Measurements from ENCODE around the gene BLCAP. TPM values are rescaled to one million over a fixed set of nuclear protein-coding genes. Genes with fewer than 3 reads are reported as not detected.
"Not testable (repeated sequence)": the region's sequence is repeated elsewhere in the genome, so short reads cannot be mapped to it uniquely, and the experiment has no call there.

The BLCAP gene
- total RNA-seq, 3 donors from 2014 or later (not counting 1 experiment from before 2014, with no cell fraction given), result 60.4 to 80.1 (median 77.9) TPM

DNA sequence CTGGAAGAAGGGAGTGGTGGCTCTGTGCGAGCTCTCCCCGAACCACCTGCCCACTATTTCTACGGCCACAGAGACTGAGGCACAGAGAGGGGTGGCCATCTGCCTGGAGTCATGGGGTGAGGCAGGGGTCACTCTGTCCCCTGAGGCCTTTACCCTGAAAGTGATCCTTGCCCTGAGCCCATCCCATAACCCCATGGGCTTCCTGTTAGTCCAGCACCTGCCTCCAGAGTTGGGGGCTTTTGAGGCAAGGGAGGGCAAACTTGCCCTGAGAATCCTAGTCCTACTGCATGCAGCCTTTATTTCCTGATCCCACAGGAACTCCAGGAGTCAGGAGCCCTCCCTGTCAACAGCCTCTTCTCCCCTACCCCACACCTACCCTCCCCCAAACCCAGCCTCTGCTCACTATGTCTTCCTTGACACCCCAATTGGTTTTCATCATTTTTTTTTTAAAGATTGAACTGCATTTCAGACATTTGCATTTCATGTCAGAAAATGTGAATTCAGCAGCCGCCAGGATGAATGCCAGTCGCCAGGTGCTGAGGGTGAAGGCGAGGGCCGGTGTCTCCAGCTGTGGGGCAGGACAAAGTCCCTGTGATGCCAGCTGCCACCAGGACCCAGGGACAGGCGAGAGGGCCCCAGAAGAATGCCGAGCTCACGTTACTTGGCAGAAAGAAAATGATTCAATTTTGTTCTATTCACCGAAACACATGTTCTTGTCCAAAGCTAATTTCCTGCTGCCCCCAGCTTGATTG, 54.3 kb downstream of the BLCAP start:
- ATAC-seq (no peak), DNase-seq (no peak)
- 95% methylated on average over 11 of the region's 11 CpGs for WGBS (ENCODE audit: insufficient coverage)
- H3K36me3 Mint-ChIP-seq, result no peaks in the 10 kb centered on the region
- H3K4me3 Mint-ChIP-seq, result no peak overlapping the region
- H3K27me3 Mint-ChIP-seq (ENCODE audit: low read depth in 2 of 2), result peaks cover 10 to 14% of the 10 kb centered on the region in 2 donors
- no peaks in the 10 kb centered on the region for H3K36me3 ChIP-seq (ENCODE audit: control insufficient read depth, insufficient read depth, low read length)
- H3K4me1 Mint-ChIP-seq, result peaks cover 0 to 7% of the 10 kb centered on the region in 2 donors
- H3K27ac ChIP-seq (ENCODE audit: low read length), result no peak overlapping the region
- H3K4me1 ChIP-seq (ENCODE audit: control insufficient read depth, insufficient read depth, low read length), result no peaks in the 10 kb centered on the region
- no peak overlapping the region for H3K4me3 ChIP-seq (ENCODE audit: low read length)
- H3K9me3 ChIP-seq (ENCODE audit: control insufficient read depth, insufficient read depth, low read length), result no peaks in the 10 kb centered on the region
- H3K27me3 ChIP-seq (ENCODE audit: control insufficient read depth, insufficient read depth, low read length), result no peaks in the 10 kb centered on the region
- intact Hi-C loops (cut with micrococcal nuclease), result no loop called here
- H3K27ac Mint-ChIP-seq, result no peak overlapping the region
- no peaks in the 10 kb centered on the region for H3K9me3 Mint-ChIP-seq
- TF ChIP-seq, protein P1, sequence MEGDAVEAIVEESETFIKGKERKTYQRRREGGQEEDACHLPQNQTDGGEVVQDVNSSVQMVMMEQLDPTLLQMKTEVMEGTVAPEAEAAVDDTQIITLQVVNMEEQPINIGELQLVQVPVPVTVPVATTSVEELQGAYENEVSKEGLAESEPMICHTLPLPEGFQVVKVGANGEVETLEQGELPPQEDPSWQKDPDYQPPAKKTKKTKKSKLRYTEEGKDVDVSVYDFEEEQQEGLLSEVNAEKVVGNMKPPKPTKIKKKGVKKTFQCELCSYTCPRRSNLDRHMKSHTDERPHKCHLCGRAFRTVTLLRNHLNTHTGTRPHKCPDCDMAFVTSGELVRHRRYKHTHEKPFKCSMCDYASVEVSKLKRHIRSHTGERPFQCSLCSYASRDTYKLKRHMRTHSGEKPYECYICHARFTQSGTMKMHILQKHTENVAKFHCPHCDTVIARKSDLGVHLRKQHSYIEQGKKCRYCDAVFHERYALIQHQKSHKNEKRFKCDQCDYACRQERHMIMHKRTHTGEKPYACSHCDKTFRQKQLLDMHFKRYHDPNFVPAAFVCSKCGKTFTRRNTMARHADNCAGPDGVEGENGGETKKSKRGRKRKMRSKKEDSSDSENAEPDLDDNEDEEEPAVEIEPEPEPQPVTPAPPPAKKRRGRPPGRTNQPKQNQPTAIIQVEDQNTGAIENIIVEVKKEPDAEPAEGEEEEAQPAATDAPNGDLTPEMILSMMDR (IDR thresholded peaks at IDR 0.05), result no peak

DNA sequence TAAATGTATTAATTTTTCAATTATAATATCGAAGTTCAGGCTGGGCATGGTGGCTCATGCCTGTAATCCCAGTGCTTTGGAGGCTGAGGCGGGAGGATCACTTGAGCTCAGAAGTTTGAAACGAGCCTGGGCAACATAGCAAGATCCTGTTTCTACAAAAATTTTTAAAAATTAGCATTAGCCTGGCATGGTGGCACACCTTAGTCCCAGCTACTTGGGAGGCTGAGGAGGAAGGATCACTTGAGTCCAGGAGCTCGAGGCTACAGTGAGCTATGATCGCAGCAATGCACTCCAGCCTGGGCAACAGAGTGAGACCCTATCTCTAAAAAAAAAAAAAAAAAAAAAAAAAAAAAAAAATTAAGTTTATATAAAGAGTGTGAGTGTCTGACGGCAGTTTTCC, 55.2 kb downstream of the BLCAP start:
- H3K4me3 ChIP-seq (ENCODE audit: low read length); ATAC-seq; H3K36me3 Mint-ChIP-seq; H3K4me1 ChIP-seq (ENCODE audit: control insufficient read depth, insufficient read depth, low read length); H3K9me3 Mint-ChIP-seq; intact Hi-C loops (cut with micrococcal nuclease); H3K36me3 ChIP-seq (ENCODE audit: control insufficient read depth, insufficient read depth, low read length); H3K27ac Mint-ChIP-seq; H3K4me1 Mint-ChIP-seq; DNase-seq; H3K27ac ChIP-seq (ENCODE audit: low read length); H3K9me3 ChIP-seq (ENCODE audit: control insufficient read depth, insufficient read depth, low read length); H3K4me3 Mint-ChIP-seq; H3K27me3 ChIP-seq (ENCODE audit: control insufficient read depth, insufficient read depth, low read length): not testable (repeated sequence)
- H3K27me3 Mint-ChIP-seq (ENCODE audit: low read depth in 2 of 2), result peaks cover 10 to 14% of the 10 kb centered on the region in 2 donors
- WGBS (ENCODE audit: insufficient coverage), result 78% methylated on average over 5 of the region's 6 CpGs

DNA sequence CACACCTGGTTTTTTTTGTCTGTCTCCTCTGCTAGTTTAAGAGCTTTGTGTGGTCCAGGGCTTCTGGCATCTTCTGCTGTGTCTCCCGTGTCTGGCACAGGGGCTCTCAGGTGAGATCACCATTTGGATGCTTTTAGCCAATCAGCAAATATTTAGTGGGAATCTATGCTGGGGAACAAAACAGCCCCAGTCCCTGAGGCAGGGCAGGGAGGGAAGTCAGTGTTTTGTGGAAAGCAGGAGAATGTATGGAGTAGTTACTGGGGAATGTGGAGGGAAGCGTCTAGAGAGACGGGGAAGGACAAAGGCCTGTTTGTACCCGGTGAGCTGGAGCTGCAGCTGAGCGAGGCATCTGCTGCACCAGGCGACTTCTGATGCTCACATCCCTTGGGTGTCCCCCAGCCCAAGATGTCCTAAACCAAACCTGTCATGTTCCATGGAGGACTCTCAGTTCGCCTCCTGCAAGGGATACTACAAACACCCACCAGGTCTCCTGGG, 55.9 kb downstream of the BLCAP start:
- H3K27me3 ChIP-seq (ENCODE audit: control insufficient read depth, insufficient read depth, low read length), result no peaks in the 10 kb centered on the region
- intact Hi-C loops (cut with micrococcal nuclease), result no loop called here
- no peaks in the 10 kb centered on the region for H3K36me3 ChIP-seq (ENCODE audit: control insufficient read depth, insufficient read depth, low read length)
- Mint-ChIP-seq H3K4me3 (no peak overlapping the region), H3K27me3 (ENCODE audit: low read depth in 2 of 2) (peaks cover 10 to 19% of the 10 kb centered on the region in 2 donors), H3K36me3 (no peaks in the 10 kb centered on the region), H3K4me1 (peaks cover 0 to 7% of the 10 kb centered on the region in 2 donors), H3K9me3 (no peaks in the 10 kb centered on the region), H3K27ac (no peak overlapping the region)
- H3K27ac ChIP-seq (ENCODE audit: low read length), result no peak overlapping the region
- 90% methylated on average over 7 of the region's 7 CpGs for WGBS (ENCODE audit: insufficient coverage)
- no peaks in the 10 kb centered on the region for H3K4me1 ChIP-seq (ENCODE audit: control insufficient read depth, insufficient read depth, low read length)
- TF ChIP-seq, protein P1 (IDR thresholded peaks at IDR 0.05), result no peak
- DNase-seq (no peak), ATAC-seq (no peak)
- no peak overlapping the region for H3K4me3 ChIP-seq (ENCODE audit: low read length)
- no peaks in the 10 kb centered on the region for H3K9me3 ChIP-seq (ENCODE audit: control insufficient read depth, insufficient read depth, low read length)

DNA sequence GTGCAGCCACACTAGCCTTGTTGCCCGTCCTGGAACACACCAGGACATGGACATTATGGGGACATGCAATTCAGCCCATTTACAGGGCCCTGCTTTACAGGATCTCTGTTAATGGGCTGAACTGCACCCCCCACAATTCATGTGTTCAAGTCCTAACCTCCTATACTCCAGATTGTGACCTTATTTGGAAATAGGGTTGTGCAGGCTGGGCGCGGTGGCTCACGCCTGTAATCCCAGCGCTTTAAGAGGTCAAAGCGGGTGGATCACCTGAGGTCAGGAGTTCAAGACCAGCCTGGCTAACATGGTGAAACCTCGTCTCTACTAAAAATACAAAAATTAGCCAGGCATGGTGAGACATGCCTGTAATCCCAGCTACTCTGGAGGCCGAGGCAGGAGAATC, 57.5 kb downstream of the BLCAP start:
- ATAC-seq; H3K27ac Mint-ChIP-seq; H3K9me3 Mint-ChIP-seq; H3K36me3 ChIP-seq (ENCODE audit: control insufficient read depth, insufficient read depth, low read length); H3K9me3 ChIP-seq (ENCODE audit: control insufficient read depth, insufficient read depth, low read length); H3K4me1 Mint-ChIP-seq; H3K27me3 ChIP-seq (ENCODE audit: control insufficient read depth, insufficient read depth, low read length); H3K4me1 ChIP-seq (ENCODE audit: control insufficient read depth, insufficient read depth, low read length); intact Hi-C loops (cut with micrococcal nuclease); H3K27ac ChIP-seq (ENCODE audit: low read length); DNase-seq; H3K36me3 Mint-ChIP-seq; H3K4me3 ChIP-seq (ENCODE audit: low read length); H3K4me3 Mint-ChIP-seq: not testable (repeated sequence)
- H3K27me3 Mint-ChIP-seq (ENCODE audit: low read depth in 2 of 2), result peaks cover 10 to 18% of the 10 kb centered on the region in 2 donors
- WGBS (ENCODE audit: insufficient coverage), result 97% methylated on average over 8 of the region's 8 CpGs

Data from natural killer cell (primary cell).